GM12864 (cell line): ENCODE measurements around the gene CCHCR1.
A peak's percentile ranks its signal among the peaks of the same experiment; 100 is the strongest.
"Not testable (repeated sequence)": the region's sequence is repeated elsewhere in the genome, so short reads cannot be mapped to it uniquely, and the experiment has no call there.

Experiments
- DNase-seq: peaks from one replicate; pipeline ENCODE4 v3.0.0-alpha.2; 2011; ENCODE audit warnings: low read depth
- H3K4me3 ChIP-seq: 2 replicates; pipeline ENCODE4 v1.5.1; 2011; ENCODE audit warnings: mild to moderate bottlenecking, low read depth, low read length, control low read depth
- TF ChIP-seq, protein P1 (sequence below): IDR thresholded peaks from 2 replicates; pipeline ENCODE4 v1.5.1; 2011; ENCODE audit warnings: low read depth, mild to moderate bottlenecking, moderate library complexity, low read length, control low read depth, inconsistent platforms; ENCODE audit errors: missing control alignments

Gene CCHCR1

DNA sequence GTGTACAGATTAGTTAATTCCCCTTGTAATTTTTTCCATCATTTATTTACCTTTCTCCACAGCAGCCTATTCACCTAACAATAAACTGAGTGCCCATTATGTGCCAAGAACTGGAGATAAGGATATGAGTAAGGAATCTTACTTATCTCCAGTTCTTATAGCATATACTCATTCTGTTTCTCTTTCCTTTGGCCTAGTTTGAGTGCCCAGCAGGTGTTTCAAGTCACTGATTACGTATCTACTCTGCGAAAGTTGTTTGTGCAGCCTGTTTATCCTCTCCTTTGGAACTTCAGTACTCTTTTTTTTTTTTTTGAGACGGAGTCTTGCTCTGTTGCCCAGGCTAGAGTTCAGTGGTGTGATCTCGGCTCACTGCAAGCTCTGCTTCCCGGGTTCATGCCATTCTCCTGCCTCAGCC lies 30.2 kb upstream of the CCHCR1 start:
- no peak overlapping the region for H3K4me3 ChIP-seq
- no peak for DNase-seq
- TF ChIP-seq, protein P1, sequence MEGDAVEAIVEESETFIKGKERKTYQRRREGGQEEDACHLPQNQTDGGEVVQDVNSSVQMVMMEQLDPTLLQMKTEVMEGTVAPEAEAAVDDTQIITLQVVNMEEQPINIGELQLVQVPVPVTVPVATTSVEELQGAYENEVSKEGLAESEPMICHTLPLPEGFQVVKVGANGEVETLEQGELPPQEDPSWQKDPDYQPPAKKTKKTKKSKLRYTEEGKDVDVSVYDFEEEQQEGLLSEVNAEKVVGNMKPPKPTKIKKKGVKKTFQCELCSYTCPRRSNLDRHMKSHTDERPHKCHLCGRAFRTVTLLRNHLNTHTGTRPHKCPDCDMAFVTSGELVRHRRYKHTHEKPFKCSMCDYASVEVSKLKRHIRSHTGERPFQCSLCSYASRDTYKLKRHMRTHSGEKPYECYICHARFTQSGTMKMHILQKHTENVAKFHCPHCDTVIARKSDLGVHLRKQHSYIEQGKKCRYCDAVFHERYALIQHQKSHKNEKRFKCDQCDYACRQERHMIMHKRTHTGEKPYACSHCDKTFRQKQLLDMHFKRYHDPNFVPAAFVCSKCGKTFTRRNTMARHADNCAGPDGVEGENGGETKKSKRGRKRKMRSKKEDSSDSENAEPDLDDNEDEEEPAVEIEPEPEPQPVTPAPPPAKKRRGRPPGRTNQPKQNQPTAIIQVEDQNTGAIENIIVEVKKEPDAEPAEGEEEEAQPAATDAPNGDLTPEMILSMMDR, result no peak

DNA sequence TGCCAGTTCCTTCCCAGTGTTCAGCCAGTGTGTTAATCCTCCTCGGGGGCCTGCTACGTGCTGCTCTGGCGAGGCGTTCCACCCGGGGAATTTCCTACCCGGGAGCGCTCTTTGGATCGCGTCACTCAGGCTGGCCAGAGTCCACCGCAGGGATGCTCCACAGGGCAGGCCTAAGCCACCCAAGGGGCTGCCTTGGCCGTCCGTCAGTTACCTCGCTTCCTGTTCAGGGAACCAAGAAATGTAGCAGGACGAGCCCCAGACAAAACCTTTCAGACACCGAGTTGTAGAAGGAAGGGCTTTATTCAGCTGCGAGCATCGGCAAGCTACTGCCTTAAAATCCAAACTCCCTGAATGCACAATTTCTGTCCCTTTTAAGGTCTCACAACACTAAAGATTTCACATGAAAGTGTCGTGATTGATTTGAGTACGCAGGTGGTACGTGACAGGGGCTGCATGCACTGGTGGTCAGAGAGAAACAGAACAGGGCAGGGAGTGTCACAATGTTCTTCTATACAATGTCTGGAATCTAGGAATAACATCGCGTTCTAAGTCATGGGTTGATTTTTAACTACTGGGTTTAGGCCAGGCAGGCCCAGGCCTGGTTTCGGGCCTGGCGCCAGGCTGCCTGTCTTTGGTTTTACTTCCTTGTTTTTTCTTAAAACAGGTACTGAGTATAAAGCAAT lies 28.6 kb upstream of the CCHCR1 start:
- TF ChIP-seq, protein P1, result no peak
- H3K4me3 ChIP-seq, result no peak overlapping the region

DNA sequence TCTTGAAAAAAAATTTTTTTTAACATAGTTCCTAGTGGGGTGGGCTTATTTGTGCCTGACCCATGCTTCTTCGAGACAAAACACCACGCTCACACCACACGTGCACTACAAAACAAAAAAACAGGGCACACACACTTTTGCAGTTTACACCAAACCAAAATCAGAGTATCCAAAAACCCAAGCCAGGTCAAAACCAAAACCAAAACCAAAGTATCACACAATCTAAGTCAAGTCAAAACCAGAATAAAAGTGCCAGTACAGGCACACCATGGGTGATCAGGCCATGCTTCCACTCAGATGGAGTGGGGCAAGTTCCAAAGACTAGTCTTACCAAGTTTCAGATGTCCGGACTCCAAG lies 28.1 kb upstream of the CCHCR1 start:
- not testable (repeated sequence) for DNase-seq, H3K4me3 ChIP-seq

More for the DNA sequence above, 28.6 kb upstream of the CCHCR1 start:
- no peak for DNase-seq

DNA sequence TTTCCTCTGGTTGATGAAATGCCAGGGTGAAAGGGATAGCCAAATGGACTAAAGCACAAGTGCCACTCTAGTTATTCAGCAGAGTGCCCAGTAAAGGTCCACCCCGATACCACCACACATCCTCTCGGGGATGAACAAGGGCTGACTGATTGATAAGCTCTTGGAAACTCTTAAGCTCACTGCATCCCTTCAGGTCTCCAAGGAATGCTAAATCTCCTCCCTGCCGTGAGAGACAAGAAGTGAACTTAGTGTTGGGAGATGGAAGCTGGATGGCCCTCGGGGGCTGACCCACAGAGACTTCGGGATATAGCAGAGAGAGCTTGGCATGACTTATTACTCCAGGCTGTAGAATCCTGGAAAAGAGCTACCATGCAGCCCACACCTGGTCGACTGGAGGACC lies 26.3 kb upstream of the CCHCR1 start:
- not testable (repeated sequence) for DNase-seq, H3K4me3 ChIP-seq

DNA sequence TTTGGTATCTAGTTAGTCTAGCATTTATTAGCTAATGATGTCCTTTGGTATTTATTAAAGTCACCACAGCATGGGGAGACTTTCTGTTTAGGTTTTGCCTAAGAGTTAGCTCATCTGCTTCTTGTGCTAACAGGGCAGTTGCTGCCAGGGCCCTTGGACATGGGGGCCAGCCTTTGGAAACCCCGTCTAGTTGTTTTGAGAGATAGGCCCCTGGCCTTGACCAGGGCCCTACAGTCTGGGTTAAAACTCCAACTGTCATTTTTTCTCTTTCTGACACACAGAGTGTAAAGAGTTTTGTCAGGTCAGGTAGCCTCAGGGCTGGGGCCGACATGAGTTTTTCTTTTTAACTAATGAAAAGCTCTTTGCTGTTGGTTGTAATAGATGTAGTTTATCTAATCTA lies 25.7 kb upstream of the CCHCR1 start:
- not testable (repeated sequence) for DNase-seq, H3K4me3 ChIP-seq

DNA sequence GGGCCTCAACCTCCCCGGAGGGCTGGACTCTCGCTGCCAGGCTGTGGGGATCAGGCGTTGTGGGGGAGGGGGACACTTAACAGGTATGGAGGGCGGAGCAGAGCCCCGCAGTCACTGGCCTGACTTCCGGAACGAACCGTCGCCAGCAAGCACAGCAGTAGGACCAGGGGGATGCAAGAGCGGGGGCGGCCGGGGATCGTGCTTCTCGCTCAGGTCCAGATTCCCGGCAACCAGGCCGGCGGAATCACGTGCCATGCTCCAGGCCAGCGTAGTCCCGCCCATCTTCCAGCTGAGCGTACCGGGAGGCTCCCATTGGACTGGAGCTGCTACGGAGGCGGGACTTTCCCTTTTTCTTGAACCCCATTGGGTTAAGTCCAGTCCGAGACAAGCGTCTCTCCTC lies 22.9 kb upstream of the CCHCR1 start:
- TF ChIP-seq, protein P1, result no peak
- peak; percentile 70 for DNase-seq
- H3K4me3 ChIP-seq, result peak overlapping the region; percentile 59

DNA sequence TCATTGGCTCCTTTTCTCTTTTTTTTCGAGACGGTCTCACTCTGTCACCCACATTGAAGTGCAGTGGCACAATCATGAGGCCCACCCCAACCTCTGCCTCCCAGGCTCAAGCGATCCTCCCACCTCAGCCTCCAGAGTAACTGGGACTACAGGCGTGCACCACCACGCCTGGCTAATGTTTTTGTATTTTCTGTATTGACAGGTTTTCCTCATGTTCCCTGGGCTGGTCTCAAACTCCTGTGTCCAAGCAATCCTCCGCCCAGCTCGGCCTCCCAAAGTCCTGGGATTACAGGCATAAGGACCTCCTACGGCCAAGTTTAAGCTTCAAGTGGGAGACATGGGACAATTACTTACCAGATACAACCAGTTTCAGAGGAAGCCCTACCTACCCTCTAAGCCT lies 22.3 kb upstream of the CCHCR1 start:
- TF ChIP-seq, protein P1, result no peak
- H3K4me3 ChIP-seq, result peak overlapping the region; percentile 59
- DNase-seq, result no peak

DNA sequence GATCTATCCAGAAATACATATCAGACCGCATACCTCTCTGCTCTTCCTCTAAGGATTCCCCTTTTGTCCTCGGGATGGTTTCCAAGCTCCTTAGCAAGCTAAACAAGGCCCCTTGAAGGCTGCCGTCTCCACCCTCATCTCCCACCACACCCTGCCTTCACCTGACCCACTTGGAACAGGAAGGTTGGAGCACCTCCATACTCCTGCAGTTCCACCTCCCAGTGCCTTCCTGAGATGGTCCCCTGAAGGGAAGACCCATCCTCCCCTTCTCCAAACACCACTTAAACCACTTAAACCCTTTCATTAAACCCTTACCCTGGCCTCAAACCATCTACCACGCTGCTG lies 21.4 kb upstream of the CCHCR1 start:
- H3K4me3 ChIP-seq, result peak overlapping the region; percentile 9; the same call in 1 of the 2 replicates
- TF ChIP-seq, protein P1, result no peak
- DNase-seq, result no peak
